Activated naive CD8-positive, alpha-beta T cell treated with anti-CD3 and anti-CD28 coated beads, Interleukin-2, amount 50 U/mL, for 24 hours (primary cell): ENCODE measurements around the gene PCDH1.
"Not testable (repeated sequence)": the region's sequence is repeated elsewhere in the genome, so short reads cannot be mapped to it uniquely, and the experiment has no call there.

Experiments used
- ATAC-seq: fragments of 150-1000 bp; cut with Tn5 transposase; one replicate; pipeline ENCODE4 v1.10.0; 2021
- DNase-seq: peaks from one replicate; pipeline ENCODE4 v3.0.0; 2021
- H3K27ac Mint-ChIP-seq: one replicate; pipeline ENCODE4 v1.8.0; 2021; ENCODE audit warnings: mild to moderate bottlenecking, mixed read lengths
- H3K27me3 Mint-ChIP-seq: one replicate; pipeline ENCODE4 v1.8.0; 2021; ENCODE audit warnings: mixed read lengths
- H3K36me3 Mint-ChIP-seq: one replicate; pipeline ENCODE4 v1.8.0; 2021; ENCODE audit warnings: low read depth, mixed read lengths
- H3K4me1 Mint-ChIP-seq: one replicate; pipeline ENCODE4 v1.8.0; 2021; ENCODE audit warnings: mixed read lengths
- H3K4me3 Mint-ChIP-seq: one replicate; pipeline ENCODE4 v1.8.0; 2021; ENCODE audit warnings: mild to moderate bottlenecking, moderate library complexity, mixed read lengths
- H3K9me3 Mint-ChIP-seq: one replicate; pipeline ENCODE4 v1.8.0; 2021; ENCODE audit warnings: mixed read lengths

PCDH1 gene

GRCh38 chr5:141878186-141878710 is at the start of gene PCDH1:
Gene PCDH1 (minus strand): TSS chr5:141878410. CDS start chr5:141878262, 148 bp downstream.
- peaks cover 84% of the 10 kb centered on the region for H3K27me3 Mint-ChIP-seq

DNA sequence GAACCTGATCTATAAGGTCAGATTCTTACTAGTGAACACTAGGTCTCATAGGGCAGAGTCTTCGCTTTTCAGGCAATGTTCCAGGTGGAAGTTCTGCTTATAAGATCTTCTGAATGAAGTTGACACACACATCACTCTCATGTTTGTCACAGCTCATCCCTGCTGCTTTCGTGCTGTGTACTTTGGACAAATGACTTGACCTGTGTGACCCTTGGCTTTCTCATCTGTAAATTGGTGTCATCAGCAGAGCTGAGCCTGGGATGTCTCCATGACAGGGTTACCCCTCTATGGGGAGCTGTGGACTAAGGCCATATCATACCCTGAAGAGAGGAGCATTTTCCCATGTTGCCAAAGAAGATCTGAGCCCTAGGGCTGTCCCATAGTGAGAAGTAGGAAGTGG is 48.2 kb upstream of the PCDH1 start:
- Mint-ChIP-seq H3K27ac (no peak overlapping the region), H3K36me3 (peaks cover 40% of the 10 kb centered on the region)

More at GRCh38 chr5:141878186-141878710, at the start of gene PCDH1:
- DNase-seq (peak; percentile 23), ATAC-seq (peak; percentile 25)
- no peaks in the 10 kb centered on the region for H3K9me3 Mint-ChIP-seq
- H3K4me3 Mint-ChIP-seq: peak within 1 kb of the TSS; percentile 78
- H3K4me1 Mint-ChIP-seq: peaks cover 20% of the 10 kb centered on the region
- H3K27ac Mint-ChIP-seq: no peak within 1 kb of the TSS
- no peaks in the 10 kb centered on the region for H3K36me3 Mint-ChIP-seq

GRCh38 chr5:141923448-141924313 is 45.5 kb upstream of the PCDH1 start, which contains the start of gene DELE1:
Gene DELE1 (plus strand): TSS chr5:141923871. CDS start chr5:141923942, 71 bp downstream.
- Mint-ChIP-seq H3K36me3 (peaks cover 32% of the 10 kb centered on the region), H3K9me3 (no peaks in the 10 kb centered on the region), H3K4me1 (peaks cover 20% of the 10 kb centered on the region), H3K27ac (peak within 1 kb of the TSS; percentile 88), H3K4me3 (peak within 1 kb of the TSS; percentile 93), H3K27me3 (no peaks in the 10 kb centered on the region)
- peak; percentile 97 for ATAC-seq
- DNase-seq: peak; percentile 92

More for the DNA sequence above, 48.2 kb upstream of the PCDH1 start:
- Mint-ChIP-seq H3K4me3 (no peak overlapping the region), H3K9me3 (no peaks in the 10 kb centered on the region), H3K27me3 (no peaks in the 10 kb centered on the region), H3K4me1 (peaks cover 20% of the 10 kb centered on the region)
- DNase-seq (no peak), ATAC-seq (no peak)

- H3K4me3 Mint-ChIP-seq: peak overlapping the region; percentile 93
- not testable (repeated sequence) for ATAC-seq, H3K9me3 Mint-ChIP-seq, DNase-seq, H3K27me3 Mint-ChIP-seq
- peaks cover 27% of the 10 kb centered on the region for H3K36me3 Mint-ChIP-seq
- H3K27ac Mint-ChIP-seq: peak overlapping the region; percentile 88
- peaks cover 20% of the 10 kb centered on the region for H3K4me1 Mint-ChIP-seq
Observed at GRCh38 chr5:141922827-141923447, 44.7 kb upstream of the PCDH1 start.

GRCh38 chr5:141920771-141921170 is 42.6 kb upstream of the PCDH1 start:
- ATAC-seq: no peak
- H3K4me3 Mint-ChIP-seq: no peak overlapping the region
- peaks cover 6% of the 10 kb centered on the region for H3K27me3 Mint-ChIP-seq
- no peaks in the 10 kb centered on the region for H3K9me3 Mint-ChIP-seq
- peaks cover 18% of the 10 kb centered on the region for H3K4me1 Mint-ChIP-seq
- no peak overlapping the region for H3K27ac Mint-ChIP-seq
- no peak for DNase-seq
- H3K36me3 Mint-ChIP-seq: peaks cover 12% of the 10 kb centered on the region

DNA sequence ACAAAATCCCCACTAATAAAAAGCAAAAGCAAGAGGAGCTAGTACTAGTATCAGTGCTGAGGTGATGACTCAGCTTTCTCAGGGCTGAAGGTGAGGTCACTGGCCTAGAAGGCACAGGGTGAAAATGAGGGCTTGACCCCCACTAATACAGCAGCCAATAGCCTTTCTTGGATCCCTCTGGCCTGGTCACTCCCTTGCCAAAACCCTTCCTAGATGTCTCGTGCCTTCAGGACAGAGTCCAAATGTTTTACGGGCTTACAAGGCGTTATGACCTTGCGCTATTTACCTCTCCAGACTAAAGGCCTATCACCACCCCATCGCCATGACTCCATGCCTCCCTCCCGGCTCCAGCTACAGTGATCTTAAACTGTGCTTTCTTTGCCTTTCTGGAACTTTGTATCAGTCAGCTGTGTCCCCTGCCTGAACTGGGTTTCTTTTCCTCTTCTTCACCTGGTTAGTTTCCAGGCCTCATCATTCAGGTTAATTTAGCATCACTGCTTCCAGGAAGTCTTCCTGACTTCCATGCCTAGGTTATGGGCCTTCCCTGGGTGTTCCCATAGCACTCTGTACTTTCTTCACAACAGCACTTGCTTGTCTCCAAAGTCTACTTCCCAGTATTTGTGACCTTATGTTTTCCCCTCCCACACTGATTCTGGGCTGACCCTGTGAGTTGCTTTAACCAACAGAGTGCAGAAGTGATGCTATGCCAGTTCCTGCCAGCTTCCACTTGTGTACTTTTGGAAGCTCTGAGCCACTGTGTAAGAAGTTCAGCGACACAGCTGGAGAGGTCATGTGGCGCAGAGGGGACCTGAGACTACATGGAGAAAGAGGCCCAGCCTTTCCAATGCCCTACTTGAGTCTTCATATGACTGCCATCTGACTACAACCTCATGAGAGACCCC is 41.3 kb upstream of the PCDH1 start:
- DNase-seq (no peak), ATAC-seq (no peak)
- Mint-ChIP-seq H3K36me3 (peaks cover 6% of the 10 kb centered on the region), H3K27me3 (peaks cover 18% of the 10 kb centered on the region), H3K4me1 (peaks cover 18% of the 10 kb centered on the region), H3K27ac (no peak overlapping the region), H3K4me3 (no peak overlapping the region), H3K9me3 (no peaks in the 10 kb centered on the region)

DNA sequence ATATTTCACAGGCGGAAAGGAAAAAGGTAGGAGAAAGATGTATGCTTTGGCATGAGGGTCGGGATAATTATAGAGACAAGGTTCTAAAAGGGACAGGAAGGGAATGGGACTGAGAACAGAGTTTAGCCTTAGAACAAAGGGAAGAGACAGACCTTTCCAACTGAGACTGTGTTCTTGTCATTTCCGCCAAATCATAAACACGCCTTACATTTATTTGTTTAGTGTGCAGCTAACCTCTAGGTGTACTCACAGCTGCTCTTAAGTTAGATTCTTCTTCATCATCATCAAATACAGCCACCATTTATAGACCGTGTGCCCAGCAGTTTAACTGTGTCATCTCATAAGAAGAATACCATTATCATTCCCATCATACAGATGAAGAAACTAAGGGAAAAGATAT is 39.5 kb upstream of the PCDH1 start:
- Mint-ChIP-seq H3K4me3 (no peak overlapping the region), H3K4me1 (peaks cover 18% of the 10 kb centered on the region)
- ATAC-seq: no peak

GRCh38 chr5:141916522-141916921 is 38.3 kb upstream of the PCDH1 start:
- no peak for DNase-seq
- Mint-ChIP-seq H3K36me3 (peaks cover 3% of the 10 kb centered on the region), H3K27ac (no peak overlapping the region), H3K4me1 (peaks cover 15% of the 10 kb centered on the region), H3K27me3 (peaks cover 36% of the 10 kb centered on the region), H3K4me3 (no peak overlapping the region), H3K9me3 (no peaks in the 10 kb centered on the region)
- ATAC-seq: no peak

More for the DNA sequence above, 39.5 kb upstream of the PCDH1 start:
- Mint-ChIP-seq H3K36me3 (peaks cover 3% of the 10 kb centered on the region), H3K9me3 (no peaks in the 10 kb centered on the region), H3K27me3 (peaks cover 31% of the 10 kb centered on the region), H3K27ac (no peak overlapping the region)
- no peak for DNase-seq

GRCh38 chr5:141915881-141916336 is 37.7 kb upstream of the PCDH1 start:
- H3K4me1 Mint-ChIP-seq: peaks cover 15% of the 10 kb centered on the region
- DNase-seq: no peak
- no peak overlapping the region for H3K27ac Mint-ChIP-seq
- no peak overlapping the region for H3K4me3 Mint-ChIP-seq
- H3K27me3 Mint-ChIP-seq: peaks cover 36% of the 10 kb centered on the region
- no peak for ATAC-seq
- H3K36me3 Mint-ChIP-seq: no peaks in the 10 kb centered on the region
- no peaks in the 10 kb centered on the region for H3K9me3 Mint-ChIP-seq

DNA sequence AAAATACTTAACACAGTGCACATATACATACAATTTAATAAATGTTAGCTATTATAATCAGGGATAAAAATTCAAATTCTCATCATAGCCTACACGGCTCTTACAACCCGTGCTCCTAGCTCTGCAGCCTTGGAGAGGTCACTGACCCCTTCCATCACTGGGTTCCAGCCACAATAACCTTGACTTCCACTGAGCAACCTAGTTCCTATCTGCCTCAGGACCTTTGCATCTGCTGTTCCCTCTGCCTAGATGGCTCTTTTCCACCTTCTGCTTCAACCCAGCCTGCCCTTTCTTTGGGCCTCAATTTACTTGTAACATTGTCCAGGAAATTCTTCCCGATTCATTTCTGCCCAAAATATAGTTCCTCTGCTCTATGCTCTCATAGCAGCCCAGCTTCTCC is 36.6 kb upstream of the PCDH1 start:
- Mint-ChIP-seq H3K27ac (no peak overlapping the region), H3K27me3 (peaks cover 36% of the 10 kb centered on the region), H3K36me3 (no peaks in the 10 kb centered on the region), H3K4me3 (peak overlapping the region; percentile 36), H3K9me3 (no peaks in the 10 kb centered on the region), H3K4me1 (peaks cover 15% of the 10 kb centered on the region)
- no peak for DNase-seq
- no peak for ATAC-seq

DNA sequence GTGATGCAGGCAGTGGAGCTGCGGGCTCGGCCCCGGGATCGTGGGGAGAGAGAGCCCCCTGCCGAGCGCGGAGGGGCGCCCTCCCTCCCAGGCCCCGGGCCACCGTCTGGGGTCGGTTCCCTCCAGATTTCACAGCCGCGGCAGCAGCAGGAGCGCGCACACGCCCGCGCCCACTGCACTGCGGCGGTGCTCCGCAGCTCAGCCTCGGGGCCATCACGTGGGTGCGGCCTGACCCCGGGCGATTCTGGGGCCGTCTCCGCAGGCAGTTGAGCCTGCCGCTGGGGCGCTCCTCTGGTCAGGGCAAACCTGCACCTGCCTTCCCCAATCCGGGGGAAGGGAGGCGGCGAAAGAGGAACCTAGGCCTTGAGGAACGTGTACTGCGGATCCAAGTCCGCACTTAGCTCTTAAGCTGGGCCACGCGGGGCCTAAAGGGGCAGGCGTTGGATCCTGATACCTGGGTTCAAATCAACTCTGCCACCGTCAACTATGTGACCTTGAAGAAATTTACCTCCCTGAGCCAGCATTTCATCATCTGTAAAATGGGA is 36.1 kb upstream of the PCDH1 start:
- Mint-ChIP-seq H3K4me1 (peaks cover 15% of the 10 kb centered on the region), H3K36me3 (no peaks in the 10 kb centered on the region), H3K27ac (no peak overlapping the region), H3K27me3 (peaks cover 36% of the 10 kb centered on the region), H3K4me3 (peak overlapping the region; percentile 36), H3K9me3 (no peaks in the 10 kb centered on the region)
- DNase-seq (peak; percentile 48), ATAC-seq (peak; percentile 56)

DNA sequence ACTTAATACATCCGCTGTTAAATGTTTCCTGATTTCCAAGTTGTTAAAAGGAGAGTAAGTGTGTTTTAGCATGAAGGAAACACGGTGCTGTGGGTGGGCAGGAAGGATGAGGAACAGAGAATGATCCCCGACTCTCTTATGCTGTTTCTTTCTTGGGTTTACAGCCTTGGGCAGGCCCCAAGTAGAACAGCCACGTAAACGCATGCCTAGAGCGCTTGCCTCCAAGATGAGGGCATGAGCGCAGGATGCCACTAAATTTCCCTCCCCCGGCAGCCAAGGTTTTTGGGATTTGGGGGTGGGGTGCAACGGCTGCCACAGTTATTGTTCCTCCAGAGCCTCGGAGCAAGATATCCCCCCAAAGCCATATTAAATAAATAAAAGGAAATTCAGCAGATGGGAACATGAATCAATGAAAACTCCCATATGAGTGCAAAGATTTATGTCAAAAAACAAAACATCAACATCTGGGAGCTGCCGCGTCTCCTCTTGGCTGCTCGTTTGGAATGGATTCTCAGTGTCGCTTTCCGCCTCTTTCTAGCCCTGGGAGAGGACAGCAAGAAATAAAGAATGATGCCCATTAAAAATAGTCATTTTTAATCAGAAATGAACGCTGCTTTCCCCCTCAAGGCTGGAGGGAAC is 35.5 kb upstream of the PCDH1 start:
- Mint-ChIP-seq H3K9me3 (no peaks in the 10 kb centered on the region), H3K4me1 (peaks cover 19% of the 10 kb centered on the region), H3K36me3 (no peaks in the 10 kb centered on the region), H3K4me3 (peak overlapping the region; percentile 32), H3K27me3 (peaks cover 38% of the 10 kb centered on the region), H3K27ac (no peak overlapping the region)
- ATAC-seq: no peak
- no peak for DNase-seq

GRCh38 chr5:141910271-141910673 is 32.1 kb upstream of the PCDH1 start:
- peaks cover 28% of the 10 kb centered on the region for H3K27me3 Mint-ChIP-seq
- peaks cover 20% of the 10 kb centered on the region for H3K4me1 Mint-ChIP-seq
- no peaks in the 10 kb centered on the region for H3K36me3 Mint-ChIP-seq
- no peak overlapping the region for H3K4me3 Mint-ChIP-seq
- H3K9me3 Mint-ChIP-seq: no peaks in the 10 kb centered on the region
- no peak for ATAC-seq
- DNase-seq: no peak
- H3K27ac Mint-ChIP-seq: no peak overlapping the region
